HG02885 (cell line): Measurements from ENCODE around the gene RPTOR.

Experiments
- ATAC-seq: cut with Tn5 transposase; IDR thresholded peaks from one replicate; pipeline ENCODE4 v1.9.1; 2021; ENCODE audit warnings: mild to moderate bottlenecking; ENCODE audit not compliant: unreplicated experiment, poor library complexity

The RPTOR gene

DNA sequence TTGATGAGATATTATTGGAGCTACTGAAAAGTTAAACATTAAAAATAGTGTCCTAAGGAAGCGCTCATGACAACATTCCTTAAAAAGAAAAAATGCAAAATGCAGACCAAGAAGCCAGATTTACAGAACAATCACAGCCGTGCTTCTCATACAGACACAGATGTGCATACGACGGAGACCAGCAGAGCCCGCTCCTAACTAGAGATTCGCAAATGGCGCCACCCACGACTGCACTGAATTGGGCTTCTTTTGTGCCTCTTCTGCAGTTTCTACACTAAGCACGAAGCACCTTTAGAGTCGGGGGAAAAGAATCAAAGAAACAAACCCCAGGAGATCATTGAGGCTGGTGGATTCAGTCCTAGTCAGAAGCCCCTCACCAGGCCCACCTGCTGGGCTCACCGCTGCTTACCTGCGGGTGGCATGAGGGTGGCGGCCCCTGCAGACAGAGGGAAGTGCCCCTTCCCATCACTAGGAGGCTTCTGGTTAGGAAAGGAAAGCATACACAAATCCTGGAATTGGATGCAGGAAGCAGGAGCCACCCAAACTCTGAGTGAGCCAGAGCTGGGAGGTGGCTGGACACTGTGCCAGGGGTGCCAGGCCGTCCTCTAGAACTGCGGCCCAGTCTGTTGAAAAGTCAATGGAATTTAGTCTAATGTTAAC lies 382.1 kb downstream of the RPTOR start:
- ATAC-seq, result no peak

DNA sequence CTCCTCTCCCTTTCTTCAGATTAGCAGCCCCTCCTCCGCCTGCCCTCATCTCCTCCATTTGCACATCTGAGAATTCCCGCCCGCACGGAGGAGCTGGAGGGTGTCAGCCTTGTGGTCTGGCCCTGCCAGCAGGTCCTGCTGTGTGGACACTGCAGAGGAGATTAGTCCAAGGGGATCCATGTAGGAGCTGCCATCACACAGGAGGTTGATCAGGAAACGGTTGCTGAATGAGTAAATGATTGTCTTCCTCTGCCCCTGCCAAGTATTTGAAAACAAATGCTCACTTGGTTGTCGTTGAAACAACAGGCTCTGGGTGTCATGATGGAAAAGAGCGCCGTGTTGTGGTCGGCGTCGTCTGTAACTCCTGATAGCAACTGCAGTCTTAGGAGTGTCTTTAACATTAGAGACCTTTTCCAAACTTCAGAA lies 383.2 kb downstream of the RPTOR start:
- ATAC-seq, result no peak

DNA sequence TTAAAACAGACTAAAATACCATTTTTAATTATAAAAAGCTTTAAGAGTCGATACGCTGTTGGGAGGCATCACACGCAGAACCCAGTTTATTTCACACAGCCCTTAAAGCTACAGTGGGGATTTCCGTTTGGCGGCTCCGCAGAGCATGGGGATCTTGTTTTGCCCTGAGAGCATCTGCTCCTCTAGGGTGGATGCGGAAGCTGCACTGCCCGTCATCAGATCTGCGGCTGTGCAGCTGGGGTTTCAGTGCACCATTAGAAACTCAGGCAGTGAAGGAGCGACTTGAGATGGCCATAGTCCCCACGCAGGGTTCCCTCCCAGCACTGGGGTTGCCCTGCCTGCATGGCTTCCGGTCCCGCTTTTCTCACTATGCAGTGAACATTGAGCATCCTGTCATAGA lies 384.8 kb downstream of the RPTOR start:
- no peak for ATAC-seq

DNA sequence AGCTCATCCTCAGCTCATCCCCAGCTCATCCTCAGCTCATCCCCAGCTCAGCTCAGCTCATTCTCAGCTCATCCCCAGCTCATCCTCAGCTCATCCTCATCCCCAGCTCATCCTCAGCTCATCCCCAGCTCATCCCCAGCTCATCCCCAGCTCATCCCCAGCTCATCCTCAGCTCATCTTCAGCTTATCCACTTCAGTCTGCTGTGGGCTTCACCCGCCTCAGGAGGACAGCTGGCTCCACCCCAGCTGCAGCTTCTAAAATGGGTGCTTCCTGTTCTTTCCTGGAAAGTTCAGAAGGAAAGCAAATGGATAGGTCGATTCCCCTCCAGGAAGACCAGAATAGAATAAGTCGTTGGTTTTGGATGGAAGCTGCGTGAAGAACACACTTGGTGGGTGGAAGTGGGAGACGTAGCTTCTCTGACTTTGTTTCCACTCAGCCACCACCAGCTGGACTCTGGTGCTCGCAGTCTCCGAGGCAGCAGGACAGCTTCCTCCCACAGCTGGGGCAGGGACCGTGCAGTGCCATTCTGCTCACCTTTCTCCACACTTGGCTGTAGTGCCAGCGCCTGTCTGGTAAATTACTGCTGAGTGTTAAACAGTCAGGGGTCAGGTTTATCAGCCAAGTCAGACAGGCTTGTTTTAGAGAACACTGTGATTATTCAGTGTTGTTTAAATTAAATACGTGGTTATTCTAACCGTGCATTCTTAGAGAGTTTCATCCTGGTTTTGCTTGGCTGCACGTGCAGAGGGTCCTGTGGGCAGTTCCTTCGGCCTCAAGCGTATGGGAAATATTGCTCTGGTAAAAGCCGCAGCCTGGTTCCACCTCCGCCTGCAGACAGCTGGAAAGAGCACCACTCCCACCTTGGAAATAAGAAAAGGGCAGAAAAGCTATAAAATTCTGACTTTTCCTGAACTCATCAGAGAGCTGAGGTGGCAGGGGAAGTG lies 386.0 kb downstream of the RPTOR start:
- no peak for ATAC-seq

DNA sequence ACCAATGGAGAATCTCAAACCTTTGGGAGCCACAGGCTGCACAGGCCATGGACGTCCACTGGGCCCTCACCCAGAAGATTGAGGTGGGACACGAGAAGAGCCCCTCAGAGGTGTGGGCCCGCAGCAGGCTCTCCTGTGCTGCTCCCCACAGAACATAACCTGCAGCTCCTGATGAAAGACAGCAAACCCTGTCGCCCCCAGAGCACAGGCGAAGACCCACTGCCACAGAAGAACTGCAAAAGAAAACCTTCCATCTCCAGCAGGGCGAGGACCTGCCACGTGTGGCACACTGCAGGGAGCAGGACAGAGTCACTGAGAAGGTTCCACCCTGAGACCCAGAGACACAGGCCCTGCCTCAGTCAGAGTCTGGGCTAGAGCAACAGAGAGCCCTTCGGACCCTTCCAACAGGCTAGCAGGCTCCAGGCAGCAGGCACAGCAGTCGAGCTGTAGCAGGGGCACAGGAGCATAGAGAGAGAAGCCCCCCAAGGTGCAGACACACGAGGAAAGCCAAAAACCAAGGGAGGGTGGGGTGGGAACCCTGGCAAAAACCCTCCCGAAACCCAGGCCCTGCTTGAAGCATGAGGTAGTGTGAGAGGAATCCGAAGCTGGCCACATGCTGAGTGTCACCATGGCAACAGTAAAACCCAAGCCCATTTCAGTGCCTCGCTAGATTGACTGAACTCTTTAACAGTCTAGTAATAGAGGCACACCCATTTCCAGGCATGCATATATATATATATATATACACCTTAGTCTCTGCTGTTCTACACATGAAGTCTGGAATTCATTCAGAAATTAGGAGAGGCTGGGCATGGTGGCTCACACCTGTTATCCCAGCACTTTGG lies 387.0 kb downstream of the RPTOR start:
- ATAC-seq, result no peak

DNA sequence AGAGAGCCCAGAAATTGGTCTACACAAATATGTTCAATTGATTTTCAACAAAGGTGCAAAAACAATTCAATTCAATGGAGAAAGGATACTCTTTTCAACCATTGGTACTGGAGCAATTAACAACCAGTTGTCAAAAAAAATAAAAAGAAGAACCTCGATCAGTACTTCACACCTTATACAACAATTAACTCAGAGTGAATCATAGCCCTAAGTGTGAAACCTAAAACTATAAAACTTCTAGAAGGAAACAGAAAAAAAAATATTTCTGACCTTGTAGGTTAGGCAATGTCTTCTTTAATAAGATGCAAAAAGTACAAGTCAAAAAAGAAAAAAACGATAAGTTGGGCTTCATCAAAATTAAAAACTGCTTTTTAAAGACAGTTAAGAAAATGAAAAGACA lies 390.9 kb downstream of the RPTOR start:
- no peak for ATAC-seq

DNA sequence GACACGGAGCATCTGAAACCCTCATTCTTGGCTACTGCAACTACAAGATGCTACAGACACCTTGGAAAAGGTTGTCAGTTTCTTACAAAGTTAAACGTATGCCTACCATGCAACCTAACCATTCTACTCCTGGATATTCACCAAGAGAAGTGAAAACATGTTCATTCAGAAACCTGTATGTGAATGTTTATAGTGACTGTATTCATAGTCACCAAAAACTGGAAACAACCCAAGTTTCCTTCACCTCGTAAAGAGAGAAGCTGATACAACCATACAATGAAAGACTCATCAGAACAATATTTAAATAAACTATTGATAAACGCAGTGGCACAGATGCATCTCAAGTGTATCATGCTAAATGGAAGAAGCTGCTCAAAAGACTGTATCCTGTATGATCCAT lies 391.6 kb downstream of the RPTOR start:
- no peak for ATAC-seq

DNA sequence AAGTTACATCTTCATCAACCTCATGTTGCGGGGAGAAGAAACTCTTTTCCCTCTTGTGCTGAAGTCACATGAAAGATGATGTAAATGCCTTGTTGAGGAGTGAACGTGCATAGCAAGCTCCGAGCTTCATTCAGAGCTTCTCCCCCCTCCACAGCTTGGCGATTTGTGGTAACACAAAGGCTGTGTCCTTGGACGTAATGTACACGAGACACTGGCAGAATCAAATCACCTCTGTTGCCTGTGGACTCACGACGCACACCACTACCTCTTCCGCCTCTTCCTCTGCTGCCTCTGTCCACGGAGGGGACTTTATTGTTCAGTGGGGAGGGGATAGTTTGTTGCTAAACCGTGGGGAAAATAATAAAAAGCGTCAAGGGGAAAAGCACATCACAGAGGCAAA lies 392.1 kb downstream of the RPTOR start:
- ATAC-seq, result no peak

DNA sequence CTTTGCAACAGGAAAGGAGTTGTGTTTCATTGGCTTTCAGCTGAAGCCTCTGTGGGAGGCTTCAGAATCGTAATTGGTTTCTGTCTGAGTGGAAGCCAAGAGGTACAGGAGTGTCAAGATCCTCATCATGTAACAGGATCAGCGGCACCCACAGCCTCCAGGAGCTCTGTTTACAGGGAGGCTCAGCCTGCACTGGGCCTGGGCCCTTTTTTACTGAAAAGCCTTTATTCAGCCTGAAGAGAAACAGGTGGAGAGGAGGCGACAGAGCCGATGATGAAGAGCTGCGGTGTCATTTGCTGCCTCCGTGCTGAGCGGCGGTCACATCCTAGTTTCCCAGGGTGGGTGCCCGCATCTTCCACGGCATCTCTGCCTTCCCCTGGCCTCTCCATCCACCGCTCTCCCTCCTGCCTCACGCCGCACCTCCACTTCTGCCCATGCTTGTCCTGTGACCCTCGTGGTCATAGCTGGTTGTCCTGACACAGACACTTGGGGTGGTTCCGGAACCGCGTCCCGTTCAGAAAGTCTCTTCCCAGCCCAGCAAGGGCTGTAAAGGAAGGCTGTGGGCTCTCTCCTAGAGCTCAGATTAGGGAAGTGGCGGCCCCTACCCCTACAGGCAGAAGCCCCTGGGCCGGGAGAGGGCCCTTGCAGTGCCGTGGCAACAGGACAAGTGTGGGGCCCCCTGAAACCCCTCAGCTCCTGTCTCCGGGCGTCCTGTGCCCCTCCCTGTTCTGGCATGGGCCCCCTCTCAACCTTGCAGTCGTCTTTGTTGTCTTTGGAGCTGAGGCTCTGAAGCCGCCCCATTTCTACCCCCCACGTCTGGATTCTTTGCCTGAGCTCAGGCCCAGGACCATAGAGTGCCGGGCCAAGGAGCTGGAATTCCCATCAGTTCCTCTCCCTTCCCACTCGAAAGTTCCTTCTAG lies 393.1 kb downstream of the RPTOR start:
- no peak for ATAC-seq

DNA sequence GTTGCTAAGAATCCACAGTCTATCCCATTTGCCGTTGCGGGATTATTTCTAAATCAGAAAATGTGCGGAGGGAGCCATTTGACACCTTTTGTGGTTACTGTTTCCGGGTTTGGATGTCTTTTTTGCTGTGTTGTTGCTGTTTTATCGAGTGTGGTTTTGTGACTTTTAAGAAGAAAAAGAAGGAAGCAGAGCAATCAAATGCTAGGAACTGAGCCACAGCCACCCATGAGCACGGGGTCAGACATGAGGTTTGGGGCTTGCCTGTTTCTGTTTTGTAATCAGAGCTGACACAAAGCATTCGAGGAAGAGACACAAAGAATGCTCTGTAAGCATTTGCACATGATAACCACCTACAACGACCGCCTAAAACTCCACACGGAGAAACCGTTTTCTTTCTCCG lies 393.9 kb downstream of the RPTOR start:
- no peak for ATAC-seq

DNA sequence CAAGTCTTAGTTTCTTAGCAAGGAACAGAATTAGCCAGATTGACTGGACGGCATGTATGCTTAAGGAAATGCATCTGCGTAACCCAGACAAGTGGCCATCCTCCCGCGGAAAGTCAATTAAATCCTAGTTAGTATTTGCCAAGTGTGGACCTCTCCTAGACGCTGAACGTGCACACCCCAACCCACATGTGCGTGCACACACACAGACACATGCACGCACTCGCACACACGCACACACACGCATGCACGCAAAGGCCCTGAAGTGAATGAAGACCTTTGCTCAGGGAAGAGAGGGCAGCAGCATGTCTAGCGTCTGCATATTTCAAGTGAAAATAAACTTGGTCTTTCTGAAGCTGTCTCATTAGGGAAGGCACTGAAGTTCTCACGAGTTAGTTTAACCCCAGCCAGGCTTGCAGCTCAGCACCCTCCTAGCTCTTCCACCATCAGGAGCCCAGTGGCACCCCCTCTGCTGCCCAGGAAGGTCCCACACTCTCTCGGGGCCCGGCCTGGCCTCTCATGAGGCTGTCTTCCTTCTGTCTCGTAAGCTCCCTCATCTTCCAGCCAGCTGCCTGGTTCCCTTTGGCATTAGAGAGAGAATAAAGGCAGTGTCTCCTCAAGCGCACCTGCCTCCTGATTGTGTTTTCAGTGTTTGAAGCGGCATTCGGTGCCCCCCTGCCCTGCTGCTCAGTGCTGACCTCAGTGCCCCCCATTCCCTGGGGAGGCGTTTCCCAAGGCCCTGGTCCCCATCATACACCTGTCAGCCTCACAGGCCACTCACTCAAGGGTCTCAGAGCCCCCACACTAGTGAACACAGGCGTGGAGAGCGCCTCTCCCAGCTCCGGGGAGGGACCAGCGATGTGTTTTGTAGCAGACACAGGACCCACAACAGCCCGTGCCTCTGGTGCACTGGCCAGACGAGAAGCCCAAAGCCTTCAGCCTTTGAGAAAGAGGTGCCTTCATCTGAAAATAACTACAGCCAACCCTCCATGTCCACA lies 394.8 kb downstream of the RPTOR start:
- ATAC-seq, result no peak

DNA sequence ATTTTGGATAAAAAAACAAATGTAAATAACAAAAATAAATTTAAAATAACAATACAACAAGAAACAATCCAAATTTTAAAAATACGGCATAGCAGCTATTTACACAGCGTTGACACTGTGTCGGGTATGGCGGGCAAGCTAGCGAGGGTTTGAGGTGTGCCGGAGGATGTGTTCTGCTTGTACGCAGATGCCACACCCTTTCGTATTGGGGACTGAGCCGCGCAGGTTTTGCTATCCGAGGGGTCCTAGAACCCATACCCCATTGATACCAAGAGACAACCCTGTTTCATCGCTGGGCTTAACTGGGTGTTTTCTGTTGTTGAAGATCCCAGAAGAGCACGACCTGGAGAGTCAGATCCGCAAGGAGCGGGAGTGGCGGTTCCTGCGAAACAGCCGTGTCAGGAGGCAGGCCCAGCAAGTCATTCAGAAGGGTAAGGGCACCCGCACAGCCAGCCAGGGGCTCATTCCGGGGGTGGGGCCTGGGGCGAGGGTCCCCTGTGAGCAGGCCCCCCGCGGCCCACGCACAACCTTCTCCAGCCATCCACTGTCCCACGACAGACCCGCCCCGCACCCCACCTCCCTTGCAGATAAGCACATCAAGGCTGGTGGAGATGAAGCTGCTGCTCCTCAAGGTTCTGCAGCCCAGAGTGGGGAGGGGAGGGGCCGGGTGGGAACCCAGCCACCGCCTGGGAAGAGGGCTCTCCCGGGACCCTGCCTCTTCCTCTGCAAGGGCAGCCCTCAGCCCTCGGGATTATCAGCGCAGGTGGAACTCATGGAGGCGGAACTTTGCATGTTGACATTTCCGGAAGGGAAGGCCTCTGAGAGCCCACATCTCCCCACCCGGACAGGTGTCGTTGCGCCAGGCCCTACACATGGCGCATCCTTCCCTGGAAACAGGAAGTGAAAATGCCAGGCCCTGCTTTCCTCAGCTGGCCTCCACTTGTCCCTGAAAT lies 395.8 kb downstream of the RPTOR start:
- no peak for ATAC-seq

DNA sequence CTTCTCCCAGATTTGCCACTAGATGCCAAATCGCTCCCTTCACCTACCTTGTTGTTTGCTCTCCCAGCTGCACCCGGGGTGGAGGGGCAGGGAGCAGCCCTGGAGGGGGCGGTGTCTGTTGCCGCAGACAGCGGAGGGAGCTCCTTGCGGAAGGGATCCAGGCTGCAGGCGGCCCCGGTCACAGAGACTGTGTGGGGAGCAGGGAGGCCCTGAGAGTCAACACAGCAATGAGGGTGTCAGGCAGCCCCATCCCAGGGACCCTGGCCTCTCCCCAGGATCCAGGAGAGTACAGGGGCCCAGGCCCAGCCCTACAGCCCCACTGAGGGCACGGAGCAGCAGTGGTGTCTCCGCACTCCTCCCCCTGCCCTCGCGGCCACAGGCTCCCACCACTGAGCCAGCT lies 396.5 kb downstream of the RPTOR start:
- ATAC-seq, result no peak

DNA sequence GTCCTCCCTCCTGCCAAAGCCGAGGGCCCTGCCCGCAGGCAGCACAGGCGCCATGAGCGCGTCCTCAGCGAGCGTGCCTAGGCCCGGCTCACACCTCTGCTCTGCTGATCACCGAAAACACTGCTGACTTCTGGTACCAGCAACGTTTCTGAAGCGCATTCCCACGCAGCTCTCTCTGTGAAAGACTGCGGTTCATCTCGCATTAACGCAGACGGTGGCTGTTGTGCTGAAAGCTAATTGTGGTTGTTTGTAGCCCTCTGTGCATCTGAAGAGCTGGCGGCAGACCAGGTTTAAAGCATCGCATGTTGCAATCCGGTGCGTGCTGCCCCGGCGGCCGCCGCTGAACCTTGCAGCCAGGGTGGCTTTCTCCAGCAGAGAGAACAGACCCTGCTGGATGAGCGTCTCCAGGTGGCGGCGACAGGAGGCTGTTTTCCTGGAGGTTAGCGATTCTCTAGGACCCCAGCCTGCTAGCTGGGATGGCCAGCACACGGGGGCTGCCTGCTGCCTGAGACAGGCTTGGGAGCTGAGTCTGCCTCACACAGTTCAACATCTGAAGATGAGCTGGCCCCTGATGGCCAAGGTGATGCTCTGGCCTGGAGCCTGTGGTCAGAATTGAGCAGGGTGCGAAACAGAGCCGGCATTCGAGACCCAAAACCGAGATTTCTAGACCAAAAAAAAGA lies 397.2 kb downstream of the RPTOR start:
- ATAC-seq, result no peak

DNA sequence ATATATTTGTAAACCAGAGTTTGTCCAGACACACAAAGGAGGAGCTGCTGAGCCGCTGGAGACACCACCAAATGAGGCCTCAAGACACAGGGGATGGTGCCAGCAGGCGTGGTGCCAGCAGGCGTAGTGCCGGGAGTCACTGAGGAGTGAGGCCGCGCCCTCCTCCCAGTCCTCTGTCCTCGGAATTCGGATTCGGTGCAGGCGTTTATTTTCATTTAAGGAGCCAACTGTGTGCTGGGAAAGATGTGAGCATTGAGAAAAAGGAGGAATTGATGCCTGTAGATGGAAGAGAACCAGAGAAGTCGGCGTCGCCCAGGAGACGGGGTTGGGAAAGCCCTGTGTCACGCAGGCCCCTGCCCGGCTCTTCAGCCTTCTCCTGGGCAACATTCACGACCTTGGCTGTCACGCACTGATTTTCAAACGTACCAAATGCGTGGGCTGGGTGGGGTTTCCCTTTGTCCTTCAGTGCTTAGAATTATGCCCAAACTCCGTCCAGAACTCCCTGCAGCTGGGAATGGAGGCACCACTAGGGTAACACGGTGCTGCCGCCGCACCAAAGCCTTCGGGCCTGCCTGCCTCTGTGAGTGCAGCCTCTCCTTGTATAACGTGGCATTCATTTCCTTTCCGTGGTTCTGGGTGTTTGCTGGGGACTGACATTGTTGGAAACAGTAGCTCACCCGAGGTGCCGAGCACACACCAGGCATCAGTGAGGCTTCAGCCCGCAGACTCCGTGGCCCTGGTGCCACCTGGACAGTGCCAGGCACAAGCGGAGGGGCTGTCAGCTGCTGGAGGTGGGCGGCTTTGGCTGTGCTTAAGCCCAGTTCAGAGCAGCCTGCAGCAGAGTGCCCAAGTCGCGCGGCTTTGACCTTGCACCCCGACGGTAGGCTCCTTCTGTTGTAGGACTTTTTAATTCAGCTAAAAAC lies 398.0 kb downstream of the RPTOR start:
- no peak for ATAC-seq
